Measurements from ENCODE around the gene ITGB4. TPM values are rescaled to one million over a fixed set of nuclear protein-coding genes. Genes with fewer than 3 reads are reported as not detected.

The ITGB4 gene
- total RNA-seq, 2 experiments from 2014 or later: 0.67 to 1.1 TPM

GRCh38 chr17:75750661-75751423 is 29.6 kb downstream of the ITGB4 start:
- DNase-seq: no peak
- H3K4me3 Mint-ChIP-seq: no peak overlapping the region
- CTCF ChIA-PET: interaction anchor here (0.8 to 10.9 kb wide), 24 partner anchors 12 to 160 kb away, joined by 3 to 438 read pairs (median 8); partner anchors contain the start of genes GALK1, RECQL5, SAP30BP and SMIM5
- no peaks in the 10 kb centered on the region for H3K27me3 Mint-ChIP-seq
- peaks cover 23% of the 10 kb centered on the region for H3K4me1 Mint-ChIP-seq (ENCODE audit: low read depth)
- no peaks in the 10 kb centered on the region for H3K36me3 Mint-ChIP-seq
- H3K9me3 Mint-ChIP-seq: no peaks in the 10 kb centered on the region
- intact Hi-C loops (cut with micrococcal nuclease): loop anchor here (1.0 to 5.0 kb wide), 2 partner anchors 118 to 324 kb away; partner anchors contain the start of gene SMIM5
- POLR2A ChIA-PET: no interaction called here
- H3K27ac Mint-ChIP-seq: no peak overlapping the region

GRCh38 chr17:75751676-75752404 is 30.6 kb downstream of the ITGB4 start:
- peaks cover 23% of the 10 kb centered on the region for H3K4me1 Mint-ChIP-seq (ENCODE audit: low read depth)

GRCh38 chr17:75752405-75752709 is 31.1 kb downstream of the ITGB4 start:
- H3K27ac Mint-ChIP-seq: no peak overlapping the region
- no peaks in the 10 kb centered on the region for H3K27me3 Mint-ChIP-seq
- no peaks in the 10 kb centered on the region for H3K36me3 Mint-ChIP-seq
- H3K9me3 Mint-ChIP-seq: no peaks in the 10 kb centered on the region
- DNase-seq: no peak
- intact Hi-C loops (cut with micrococcal nuclease): loop anchor here (5.0 kb wide), 1 partner anchor 325 kb away; no protein-coding TSS in a partner anchor
- ChIA-PET POLR2A (interaction anchor here (1.2 to 1.8 kb wide), 2 partner anchors 13 to 79 kb away, joined by 3 to 18 read pairs; partner anchors contain the start of gene GALK1), CTCF (interaction anchor here (1.3 to 10.9 kb wide), 16 partner anchors 12 to 127 kb away, joined by 3 to 438 read pairs (median 13); partner anchors contain the start of genes GALK1, RECQL5, SAP30BP and SMIM5)
- H3K4me3 Mint-ChIP-seq: no peak overlapping the region
- H3K4me1 Mint-ChIP-seq (ENCODE audit: low read depth): peaks cover 23% of the 10 kb centered on the region

More at GRCh38 chr17:75751676-75752404, 30.6 kb downstream of the ITGB4 start:
- no peaks in the 10 kb centered on the region for H3K9me3 Mint-ChIP-seq
- H3K27ac Mint-ChIP-seq: no peak overlapping the region
- H3K27me3 Mint-ChIP-seq: no peaks in the 10 kb centered on the region
- intact Hi-C loops (cut with micrococcal nuclease): loop anchor here (5.0 kb wide), 1 partner anchor 325 kb away; no protein-coding TSS in a partner anchor
- ChIA-PET CTCF (interaction anchor here (0.8 to 10.9 kb wide), 9 partner anchors 12 to 131 kb away, joined by 3 to 438 read pairs (median 25); partner anchors contain the start of genes GALK1, RECQL5, SAP30BP and SMIM5), POLR2A (no interaction called here)
- H3K36me3 Mint-ChIP-seq: no peaks in the 10 kb centered on the region
- DNase-seq: no peak
- H3K4me3 Mint-ChIP-seq: no peak overlapping the region

- no peaks in the 10 kb centered on the region for H3K36me3 Mint-ChIP-seq
- intact Hi-C loops (cut with micrococcal nuclease): loop anchor here (5.0 kb wide), 1 partner anchor 326 kb away; no protein-coding TSS in a partner anchor
- DNase-seq: peak; percentile 15
- H3K27ac Mint-ChIP-seq: no peak overlapping the region
- ChIA-PET POLR2A (interaction anchor here (1.1 to 1.8 kb wide), 9 partner anchors 12 to 102 kb away, joined by 3 to 18 read pairs (median 5); partner anchors contain the start of genes GALK1, RECQL5 and WBP2), CTCF (interaction anchor here (0.6 to 10.9 kb wide), 75 partner anchors 9 to 639 kb away, joined by 3 to 438 read pairs (median 5); partner anchors contain the start of genes GALK1, ITGB4, MIF4GD and RECQL5)
- H3K4me1 Mint-ChIP-seq (ENCODE audit: low read depth): peaks cover 20% of the 10 kb centered on the region
- H3K27me3 Mint-ChIP-seq: no peaks in the 10 kb centered on the region
- no peaks in the 10 kb centered on the region for H3K9me3 Mint-ChIP-seq
- H3K4me3 Mint-ChIP-seq: peak overlapping the region; percentile 45
Measured at GRCh38 chr17:75752802-75753513, 31.7 kb downstream of the ITGB4 start.

GRCh38 chr17:75753514-75754377 is 32.5 kb downstream of the ITGB4 start:
- Mint-ChIP-seq H3K27me3 (no peaks in the 10 kb centered on the region), H3K27ac (no peak overlapping the region), H3K4me3 (peak overlapping the region; percentile 45), H3K36me3 (no peaks in the 10 kb centered on the region), H3K4me1 (ENCODE audit: low read depth) (peaks cover 20% of the 10 kb centered on the region), H3K9me3 (no peaks in the 10 kb centered on the region)
- POLR2A ChIA-PET: interaction anchor here (0.5 to 1.8 kb wide), 10 partner anchors 11 to 102 kb away, joined by 3 to 18 read pairs (median 5); partner anchors contain the start of genes GALK1, RECQL5 and WBP2
- intact Hi-C loops (cut with micrococcal nuclease): loop anchor here (5.0 kb wide), 1 partner anchor 326 kb away; no protein-coding TSS in a partner anchor
- CTCF ChIA-PET: interaction anchor here (0.6 to 10.9 kb wide), 77 partner anchors 10 to 640 kb away, joined by 3 to 438 read pairs (median 5); partner anchors contain the start of genes GALK1, ITGB4, MIF4GD and RECQL5
- peak; percentile 76 for DNase-seq

GRCh38 chr17:75754378-75755204 is 33.3 kb downstream of the ITGB4 start:
- Mint-ChIP-seq H3K36me3 (peaks cover 1% of the 10 kb centered on the region), H3K9me3 (no peaks in the 10 kb centered on the region), H3K4me1 (ENCODE audit: low read depth) (peaks cover 20% of the 10 kb centered on the region), H3K4me3 (peak overlapping the region; percentile 24), H3K27ac (peak overlapping the region; percentile 15), H3K27me3 (no peaks in the 10 kb centered on the region)
- ChIA-PET POLR2A (interaction anchor here (1.3 to 1.8 kb wide), 6 partner anchors 18 to 88 kb away, joined by 4 to 14 read pairs (median 5); partner anchors contain the start of gene RECQL5), CTCF (interaction anchor here (1.3 to 10.9 kb wide), 30 partner anchors 9 to 360 kb away, joined by 3 to 438 read pairs (median 8); partner anchors contain the start of genes GALK1, RECQL5, SAP30BP and SMIM5)
- no peak for DNase-seq
- intact Hi-C loops (cut with micrococcal nuclease): loop anchor here (5.0 kb wide), 1 partner anchor 327 kb away; no protein-coding TSS in a partner anchor

- intact Hi-C loops (cut with micrococcal nuclease): no loop called here
- Mint-ChIP-seq H3K36me3 (peaks cover 1% of the 10 kb centered on the region), H3K27me3 (no peaks in the 10 kb centered on the region), H3K4me3 (no peak overlapping the region), H3K4me1 (ENCODE audit: low read depth) (peaks cover 15% of the 10 kb centered on the region), H3K27ac (no peak overlapping the region), H3K9me3 (no peaks in the 10 kb centered on the region)
- ChIA-PET POLR2A (interaction anchor here (1.5 kb wide), 1 partner anchor 21 kb away, joined by 4 read pairs; no protein-coding TSS in a partner anchor), CTCF (interaction anchor here (1.3 to 3.3 kb wide), 8 partner anchors 8 to 123 kb away, joined by 3 to 39 read pairs (median 8); partner anchors contain the start of gene GALK1)
- peak; percentile 21 for DNase-seq
Measured at GRCh38 chr17:75755205-75755901, 34.1 kb downstream of the ITGB4 start.

GRCh38 chr17:75755990-75756389 is 34.7 kb downstream of the ITGB4 start:
- H3K9me3 Mint-ChIP-seq: no peaks in the 10 kb centered on the region
- H3K27me3 Mint-ChIP-seq: no peaks in the 10 kb centered on the region
- H3K4me3 Mint-ChIP-seq: no peak overlapping the region
- ChIA-PET CTCF (interaction anchor here (1.3 to 1.7 kb wide), 4 partner anchors 8 to 123 kb away, joined by 3 to 7 read pairs (median 4); partner anchors contain the start of gene GALK1), POLR2A (interaction anchor here (1.5 kb wide), 1 partner anchor 20 kb away, joined by 4 read pairs; no protein-coding TSS in a partner anchor)
- no peak for DNase-seq
- peaks cover 1% of the 10 kb centered on the region for H3K36me3 Mint-ChIP-seq
- no peak overlapping the region for H3K27ac Mint-ChIP-seq
- intact Hi-C loops (cut with micrococcal nuclease): no loop called here
- H3K4me1 Mint-ChIP-seq (ENCODE audit: low read depth): peaks cover 15% of the 10 kb centered on the region

- Mint-ChIP-seq H3K4me3 (no peak overlapping the region), H3K27me3 (no peaks in the 10 kb centered on the region), H3K4me1 (ENCODE audit: low read depth) (peaks cover 15% of the 10 kb centered on the region), H3K27ac (no peak overlapping the region), H3K9me3 (no peaks in the 10 kb centered on the region), H3K36me3 (peaks cover 1% of the 10 kb centered on the region)
- intact Hi-C loops (cut with micrococcal nuclease): no loop called here
- no peak for DNase-seq
- ChIA-PET POLR2A (interaction anchor here (1.5 kb wide), 1 partner anchor 19 kb away, joined by 4 read pairs; no protein-coding TSS in a partner anchor), CTCF (interaction anchor here (1.7 kb wide), 2 partner anchors 9 to 124 kb away, joined by 4 to 7 read pairs; no protein-coding TSS in a partner anchor)
Measured at GRCh38 chr17:75756451-75757085, 35.3 kb downstream of the ITGB4 start.

Measured in activated CD4-positive, alpha-beta memory T cell treated with anti-CD3 and anti-CD28 coated beads for 36 hours (primary cell).